CD4-positive, alpha-beta T cell treated with Interleukin-21 for 1 hour (primary cell): ENCODE data around the gene IPO4.

Experiments used
- DNase-seq: peaks from one replicate; pipeline ENCODE4 v3.0.0-alpha.2; 2020

The IPO4 gene

GRCh38 chr14:24194186-24194872 lies 5.7 kb upstream of the IPO4 start:
- DNase-seq: no peak

- DNase-seq: no peak
Measured at GRCh38 chr14:24192933-24193332, 4.3 kb upstream of the IPO4 start.

GRCh38 chr14:24190416-24190815 lies 1.8 kb upstream of the IPO4 start:
- no peak for DNase-seq

- DNase-seq: no peak
Measured at GRCh38 chr14:24189460-24189859, 844 bp upstream of the IPO4 start.

GRCh38 chr14:24189059-24189375 lies 401 bp upstream of the IPO4 start:
- no peak for DNase-seq

- no peak for DNase-seq
Measured at GRCh38 chr14:24187539-24187915, 1.1 kb downstream of the IPO4 start.

- DNase-seq: no peak
Measured at GRCh38 chr14:24186831-24187538, 1.6 kb downstream of the IPO4 start.

- no peak for DNase-seq
Measured at GRCh38 chr14:24185741-24186140, 2.9 kb downstream of the IPO4 start.

- no peak for DNase-seq
Measured at GRCh38 chr14:24185026-24185425, 3.6 kb downstream of the IPO4 start.

GRCh38 chr14:24184104-24184970 lies 4.3 kb downstream of the IPO4 start:
- no peak for DNase-seq

- no peak for DNase-seq
Measured at GRCh38 chr14:24183014-24183481, 5.6 kb downstream of the IPO4 start.

- DNase-seq: no peak
Measured at GRCh38 chr14:24182110-24182882, 6.3 kb downstream of the IPO4 start.

GRCh38 chr14:24181371-24182077 lies 7.1 kb downstream of the IPO4 start:
- DNase-seq: no peak

GRCh38 chr14:24179961-24180796 lies 8.4 kb downstream of the IPO4 start:
- no peak for DNase-seq

GRCh38 chr14:24179294-24179960 lies 9.2 kb downstream of the IPO4 start:
- no peak for DNase-seq

- no peak for DNase-seq
Measured at GRCh38 chr14:24178399-24179178, 10.0 kb downstream of the IPO4 start.

GRCh38 chr14:24177891-24178290 lies 10.7 kb downstream of the IPO4 start:
- DNase-seq: no peak

GRCh38 chr14:24177041-24177825 lies 11.4 kb downstream of the IPO4 start:
- DNase-seq: no peak

GRCh38 chr14:24176599-24176998 lies 12.0 kb downstream of the IPO4 start:
- DNase-seq: no peak
